ENCODE data around the gene ANP32B. TPM values are rescaled to one million over a fixed set of nuclear protein-coding genes. Genes with fewer than 3 reads are reported as not detected.

ANP32B gene
- total and polyA plus RNA-seq, 2 experiments from 2014 or later: 13.1 to 114 TPM

Small RNA genes within 50 kb of the gene (small RNA-seq; reads per million reads assigned to genes)
- not detected for gene RNU6-918P (ENCODE audit: low replicate concordance)

Other genes with a start within 250 kb of the ANP32B start
- 0.35 and 0.45 TPM in 2 replicates for gene FOXE1, start 130.1 kb upstream of the ANP32B start, total RNA-seq (2014; rRNA removed; shearing (Covaris generic))
- 0.12 TPM in 1 of 2 replicates, not detected in the other for gene FOXE1, start 130.1 kb upstream of the ANP32B start, polyA plus RNA-seq (2016; fragmentation: Nextera tagmentation; extraction: Ambion mirVana)
- gene TRMO, start 60.8 kb upstream of the ANP32B start, total RNA-seq (2014; rRNA removed; shearing (Covaris generic)): 6.4 and 9.7 TPM in 2 replicates
- 4.7 and 5.0 TPM in 2 replicates for gene TRMO, start 60.8 kb upstream of the ANP32B start, polyA plus RNA-seq (2016; fragmentation: Nextera tagmentation; extraction: Ambion mirVana)
- not detected in 2 replicates for gene HEMGN, start 45.2 kb upstream of the ANP32B start, total RNA-seq (2014; rRNA removed; shearing (Covaris generic))
- not detected in 2 replicates for gene HEMGN, start 45.2 kb upstream of the ANP32B start, polyA plus RNA-seq (2016; fragmentation: Nextera tagmentation; extraction: Ambion mirVana)
- gene NANS, start 73.4 kb downstream of the ANP32B start, total RNA-seq (2014; rRNA removed; shearing (Covaris generic)): 67.3 and 68.6 TPM in 2 replicates
- 72.8 and 77.4 TPM in 2 replicates for gene NANS, start 73.4 kb downstream of the ANP32B start, polyA plus RNA-seq (2016; fragmentation: Nextera tagmentation; extraction: Ambion mirVana)
- 17.4 and 25.3 TPM in 2 replicates for gene TRIM14, start 135.9 kb downstream of the ANP32B start, total RNA-seq (2014; rRNA removed; shearing (Covaris generic))
- gene TRIM14, start 135.9 kb downstream of the ANP32B start, polyA plus RNA-seq (2016; fragmentation: Nextera tagmentation; extraction: Ambion mirVana): 14.9 and 17.2 TPM in 2 replicates
- 26.9 and 27.6 TPM in 2 replicates for gene CORO2A, start 209.3 kb downstream of the ANP32B start, total RNA-seq (2014; rRNA removed; shearing (Covaris generic))
- 12.9 TPM in 2 replicates for gene CORO2A, start 209.3 kb downstream of the ANP32B start, polyA plus RNA-seq (2016; fragmentation: Nextera tagmentation; extraction: Ambion mirVana)

Data from GM23338 (cell line).